Activated B cell treated with CpG ODN at 0.5 μM for 24 hours (primary cell): ENCODE data around the gene UBAC2. TPM values are rescaled to one million over a fixed set of nuclear protein-coding genes. Genes with fewer than 3 reads are reported as not detected.
A peak's percentile ranks its signal among the peaks of the same experiment; 100 is the strongest.

Experiments
- ATAC-seq: fragments of 200-7000 bp; cut with Tn5 transposase; one replicate; pipeline ENCODE4 v1.10.0; 2021; ENCODE audit warnings: low read depth, mild to moderate bottlenecking, moderate library complexity
- CTCF ChIA-PET: fragments of 350-600 bp; sonication (Branson Sonifier 250); formaldehyde crosslinking; loops from one replicate; lab custom pipeline; 2021; ENCODE audit warnings: antibody characterized with exemption; lab: Charles Lee
- POLR2A ChIA-PET: fragments of 350-600 bp; sonication (Branson Sonifier 250); formaldehyde crosslinking; loops from one replicate; lab custom pipeline; 2021; ENCODE audit warnings: antibody characterized with exemption; lab: Charles Lee
- DNase-seq: peaks from one replicate; pipeline ENCODE4 v3.0.0; 2022
- H3K27ac Mint-ChIP-seq: one replicate; pipeline ENCODE4 v1.8.0; 2020; ENCODE audit warnings: mixed read lengths
- H3K27me3 Mint-ChIP-seq: one replicate; pipeline ENCODE4 v1.8.0; 2021; ENCODE audit warnings: mixed read lengths
- H3K36me3 Mint-ChIP-seq: one replicate; pipeline ENCODE4 v1.8.0; 2021; ENCODE audit warnings: low read depth, mixed read lengths
- H3K4me1 Mint-ChIP-seq: one replicate; pipeline ENCODE4 v1.8.0; 2021; ENCODE audit warnings: mixed read lengths
- H3K4me3 Mint-ChIP-seq: one replicate; pipeline ENCODE4 v1.8.0; 2020; ENCODE audit warnings: mild to moderate bottlenecking, mixed read lengths
- H3K9me3 Mint-ChIP-seq: one replicate; pipeline ENCODE4 v1.8.0; 2020; ENCODE audit warnings: mixed read lengths
- intact Hi-C: fragments of 100-400 bp; cut with micrococcal nuclease; formaldehyde crosslinking; loops from one replicate; pipeline ENCODE4 v1.15.1; 2024
- total RNA-seq: library from RNA; stranded (reverse); gene quantifications from 2 replicates; pipeline ENCODE4 v1.2.3, GENCODE V29; 2022
- TF ChIP-seq, protein P1 (sequence below): fragments of 200-600 bp; IDR thresholded peaks from one replicate; pipeline ENCODE4 v1.8.0; 2022; ENCODE audit warnings: antibody characterized with exemption, mild to moderate bottlenecking

The UBAC2 gene
- total RNA-seq, 1 donor from 2014 or later: 51.0 TPM

DNA sequence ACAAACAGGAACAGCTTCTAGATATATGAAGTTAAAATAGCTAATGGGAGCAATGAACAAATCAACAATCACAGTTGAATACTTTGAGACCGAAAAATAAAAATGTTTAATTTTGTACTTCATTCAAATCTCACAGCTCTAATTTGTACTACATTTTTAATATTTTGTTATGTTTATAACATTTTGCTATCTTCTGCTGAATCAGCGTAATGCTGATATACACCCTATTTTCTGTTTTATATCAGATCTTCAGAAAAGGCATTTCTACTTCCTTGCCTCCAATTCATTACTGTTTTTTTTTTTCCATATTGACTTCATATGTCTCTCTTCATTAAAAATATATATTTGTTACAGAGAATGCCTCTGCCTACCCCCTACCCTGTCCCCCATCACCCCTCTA is 134.4 kb downstream of the UBAC2 start:
- H3K36me3 Mint-ChIP-seq: peaks cover 27% of the 10 kb centered on the region
- CTCF ChIA-PET: interaction anchor here (0.6 to 2.6 kb wide), 11 partner anchors 10 to 102 kb away, joined by 3 to 14 read pairs (median 4); no protein-coding TSS in a partner anchor
- H3K9me3 Mint-ChIP-seq: no peaks in the 10 kb centered on the region
- H3K4me1 Mint-ChIP-seq: peaks cover 53% of the 10 kb centered on the region
- DNase-seq (no peak), ATAC-seq (no peak)
- peak overlapping the region; percentile 29 for H3K4me3 Mint-ChIP-seq
- H3K27me3 Mint-ChIP-seq: no peaks in the 10 kb centered on the region
- POLR2A ChIA-PET: interaction anchor here (0.7 to 3.2 kb wide), 15 partner anchors 10 to 65 kb away, joined by 3 to 21 read pairs (median 6); partner anchors contain the start of gene GPR183
- H3K27ac Mint-ChIP-seq: peak overlapping the region; percentile 77
- intact Hi-C loops: loop anchor here (1.0 to 2.0 kb wide), 4 partner anchors 13 to 52 kb away; no protein-coding TSS in a partner anchor
- TF ChIP-seq, protein P1, sequence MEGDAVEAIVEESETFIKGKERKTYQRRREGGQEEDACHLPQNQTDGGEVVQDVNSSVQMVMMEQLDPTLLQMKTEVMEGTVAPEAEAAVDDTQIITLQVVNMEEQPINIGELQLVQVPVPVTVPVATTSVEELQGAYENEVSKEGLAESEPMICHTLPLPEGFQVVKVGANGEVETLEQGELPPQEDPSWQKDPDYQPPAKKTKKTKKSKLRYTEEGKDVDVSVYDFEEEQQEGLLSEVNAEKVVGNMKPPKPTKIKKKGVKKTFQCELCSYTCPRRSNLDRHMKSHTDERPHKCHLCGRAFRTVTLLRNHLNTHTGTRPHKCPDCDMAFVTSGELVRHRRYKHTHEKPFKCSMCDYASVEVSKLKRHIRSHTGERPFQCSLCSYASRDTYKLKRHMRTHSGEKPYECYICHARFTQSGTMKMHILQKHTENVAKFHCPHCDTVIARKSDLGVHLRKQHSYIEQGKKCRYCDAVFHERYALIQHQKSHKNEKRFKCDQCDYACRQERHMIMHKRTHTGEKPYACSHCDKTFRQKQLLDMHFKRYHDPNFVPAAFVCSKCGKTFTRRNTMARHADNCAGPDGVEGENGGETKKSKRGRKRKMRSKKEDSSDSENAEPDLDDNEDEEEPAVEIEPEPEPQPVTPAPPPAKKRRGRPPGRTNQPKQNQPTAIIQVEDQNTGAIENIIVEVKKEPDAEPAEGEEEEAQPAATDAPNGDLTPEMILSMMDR: no peak

DNA sequence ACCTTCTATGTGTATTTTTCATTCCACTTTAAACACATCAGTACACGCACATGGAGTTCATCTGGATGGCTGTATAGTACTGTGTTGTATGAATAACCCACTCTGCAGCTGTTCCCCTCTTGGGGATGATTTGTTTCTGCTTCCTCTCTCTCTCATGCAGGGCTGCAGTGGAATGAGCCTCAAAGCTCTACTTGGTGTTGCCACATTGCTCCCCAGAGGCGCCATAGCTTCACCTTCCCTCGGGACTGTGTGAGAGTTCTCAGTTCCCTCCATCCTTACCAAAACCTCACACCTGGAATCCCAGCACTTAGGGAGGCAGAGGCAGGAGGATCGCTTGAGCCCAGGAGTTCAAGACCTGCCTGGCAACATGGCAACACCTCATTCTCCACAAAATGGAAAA is 134.9 kb downstream of the UBAC2 start:
- peak overlapping the region; percentile 77 for H3K27ac Mint-ChIP-seq
- H3K9me3 Mint-ChIP-seq: no peaks in the 10 kb centered on the region
- H3K4me1 Mint-ChIP-seq: peaks cover 56% of the 10 kb centered on the region
- peak overlapping the region; percentile 29 for H3K4me3 Mint-ChIP-seq
- intact Hi-C loops: loop anchor here (1.0 to 2.0 kb wide), 4 partner anchors 13 to 52 kb away; no protein-coding TSS in a partner anchor
- CTCF ChIA-PET: interaction anchor here (0.6 to 2.6 kb wide), 13 partner anchors 11 to 120 kb away, joined by 3 to 14 read pairs (median 4); no protein-coding TSS in a partner anchor
- peaks cover 29% of the 10 kb centered on the region for H3K36me3 Mint-ChIP-seq
- DNase-seq: peak; percentile 40
- POLR2A ChIA-PET: interaction anchor here (0.6 to 3.2 kb wide), 17 partner anchors 11 to 66 kb away, joined by 3 to 21 read pairs (median 6); partner anchors contain the start of gene GPR183
- H3K27me3 Mint-ChIP-seq: no peaks in the 10 kb centered on the region
- TF ChIP-seq, protein P1: no peak
- peak; percentile 94 for ATAC-seq

- no peaks in the 10 kb centered on the region for H3K27me3 Mint-ChIP-seq
- peaks cover 55% of the 10 kb centered on the region for H3K36me3 Mint-ChIP-seq
- ATAC-seq (no peak), DNase-seq (no peak)
- no peak overlapping the region for H3K4me3 Mint-ChIP-seq
- POLR2A ChIA-PET: no interaction called here
- CTCF ChIA-PET: no interaction called here
- H3K9me3 Mint-ChIP-seq: no peaks in the 10 kb centered on the region
- TF ChIP-seq, protein P1: no peak
- H3K4me1 Mint-ChIP-seq: peaks cover 50% of the 10 kb centered on the region
- intact Hi-C loops: no loop called here
- H3K27ac Mint-ChIP-seq: no peak overlapping the region
These were observed 138.6 kb downstream of the UBAC2 start for GRCh38 chr13:99339230-99339721.

GRCh38 chr13:99339736-99340397 is 139.2 kb downstream of the UBAC2 start:
- TF ChIP-seq, protein P1: no peak
- ATAC-seq: no peak
- POLR2A ChIA-PET: no interaction called here
- H3K4me1 Mint-ChIP-seq: peaks cover 46% of the 10 kb centered on the region
- no peak overlapping the region for H3K4me3 Mint-ChIP-seq
- H3K9me3 Mint-ChIP-seq: no peaks in the 10 kb centered on the region
- H3K36me3 Mint-ChIP-seq: peaks cover 60% of the 10 kb centered on the region
- H3K27ac Mint-ChIP-seq: peak overlapping the region; percentile 30
- no peaks in the 10 kb centered on the region for H3K27me3 Mint-ChIP-seq
- CTCF ChIA-PET: interaction anchor here (1.2 kb wide), 1 partner anchor 13 kb away, joined by 3 read pairs; no protein-coding TSS in a partner anchor
- DNase-seq: no peak
- intact Hi-C loops: no loop called here

DNA sequence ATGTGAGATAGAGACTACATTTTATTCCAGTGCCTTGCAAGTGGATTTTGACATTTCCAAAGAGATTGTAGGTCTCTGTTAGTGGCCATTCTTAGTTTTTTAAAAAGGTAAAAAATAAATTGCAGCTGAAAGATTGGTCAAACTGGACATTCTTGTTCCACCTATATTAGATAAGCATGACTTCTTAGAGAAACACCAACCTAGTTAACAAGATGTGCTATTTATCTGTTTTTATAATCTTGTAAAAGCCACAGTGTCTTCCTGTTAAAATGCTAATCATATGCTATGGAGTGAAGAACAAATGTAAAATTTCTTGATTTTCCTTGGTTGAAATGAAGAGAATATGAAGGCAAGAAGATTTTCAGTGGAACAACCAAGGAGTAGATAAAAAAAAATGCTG is 140.0 kb downstream of the UBAC2 start:
- POLR2A ChIA-PET: no interaction called here
- TF ChIP-seq, protein P1: no peak
- Mint-ChIP-seq H3K36me3 (peaks cover 65% of the 10 kb centered on the region), H3K9me3 (no peaks in the 10 kb centered on the region), H3K4me3 (no peak overlapping the region), H3K27ac (no peak overlapping the region), H3K4me1 (peaks cover 39% of the 10 kb centered on the region), H3K27me3 (no peaks in the 10 kb centered on the region)
- no peak for DNase-seq
- CTCF ChIA-PET: interaction anchor here (0.9 to 1.2 kb wide), 2 partner anchors 13 to 164 kb away, joined by 3 read pairs; no protein-coding TSS in a partner anchor
- no peak for ATAC-seq
- intact Hi-C loops: no loop called here
